Activated T-helper 2 cell treated with anti-CD3 and anti-CD28 coated beads, Interferon-gamma antibody, Interleukin-2, Interleukin-4, amounts not matched to agents 10 μg/mL and 5 μg/mL and 100 μg/mL, durations not matched to agents 14 hours and 24 hours and 36 hours (primary cell): Measurements from ENCODE around the gene SH3RF2. TPM values are rescaled to one million over a fixed set of nuclear protein-coding genes. Genes with fewer than 3 reads are reported as not detected.
"Not testable (repeated sequence)": the region's sequence is repeated elsewhere in the genome, so short reads cannot be mapped to it uniquely, and the experiment has no call there.

Source experiments
- DNase-seq: peaks from one replicate; pipeline ENCODE4 v3.0.0; 2021; ENCODE audit warnings: low spot score
- H3K27ac Mint-ChIP-seq: one replicate; pipeline ENCODE4 v1.8.0; 2021; ENCODE audit warnings: mixed read lengths
- H3K27me3 Mint-ChIP-seq: one replicate; pipeline ENCODE4 v1.8.0; 2021; ENCODE audit warnings: low read depth, mixed read lengths
- H3K36me3 Mint-ChIP-seq: one replicate; pipeline ENCODE4 v1.8.0; 2021; ENCODE audit warnings: low read depth, mixed read lengths
- H3K4me1 Mint-ChIP-seq: one replicate; pipeline ENCODE4 v1.8.0; 2021; ENCODE audit warnings: low read depth, mixed read lengths
- H3K4me3 Mint-ChIP-seq: one replicate; pipeline ENCODE4 v1.8.0; 2021; ENCODE audit warnings: low read depth, mild to moderate bottlenecking, moderate library complexity, mixed read lengths
- H3K9me3 Mint-ChIP-seq: one replicate; pipeline ENCODE4 v1.8.0; 2021; ENCODE audit warnings: mixed read lengths
- intact Hi-C: fragments of 100-400 bp; cut with micrococcal nuclease; formaldehyde crosslinking; loops from one replicate; pipeline ENCODE4 v1.15.1; 2023
- total RNA-seq: library from RNA; stranded (reverse); gene quantifications from 2 replicates; pipeline ENCODE4 v1.2.3, GENCODE V29; 2022

Gene SH3RF2
- total RNA-seq = 0.21 and 0.57 TPM in 2 replicates

- Mint-ChIP-seq H3K36me3 (no peaks in the 10 kb centered on the region), H3K27ac (peak within 1 kb of the TSS; percentile 83), H3K27me3 (peaks cover 26% of the 10 kb centered on the region), H3K4me1 (peaks cover 56% of the 10 kb centered on the region), H3K4me3 (peak within 1 kb of the TSS; percentile 80), H3K9me3 (no peaks in the 10 kb centered on the region)
- DNase-seq = peak; percentile 42
- intact Hi-C loops = loop anchor here (1.0 to 5.0 kb wide), 5 partner anchors 10 to 1749 kb away; partner anchors contain the start of gene PRELID2
Observed at GRCh38 chr5:145936401-145937131, at the start of gene SH3RF2. TSS of gene SH3RF2 (plus strand) at chr5:145936578. CDS start at chr5:145937929, 1,351 bp downstream.

GRCh38 chr5:145887217-145887616 is 49.2 kb upstream of the SH3RF2 start:
- Mint-ChIP-seq H3K27me3 (peaks cover 7% of the 10 kb centered on the region), H3K4me1 (no peaks in the 10 kb centered on the region), H3K27ac (no peak overlapping the region), H3K9me3 (peaks cover 5% of the 10 kb centered on the region), H3K36me3 (no peaks in the 10 kb centered on the region), H3K4me3 (no peak overlapping the region)
- intact Hi-C loops = no loop called here
- no peak for DNase-seq

GRCh38 chr5:145887976-145888574 is 48.3 kb upstream of the SH3RF2 start:
- no peaks in the 10 kb centered on the region for H3K36me3 Mint-ChIP-seq
- peaks cover 7% of the 10 kb centered on the region for H3K27me3 Mint-ChIP-seq
- H3K4me1 Mint-ChIP-seq = no peaks in the 10 kb centered on the region
- no peak overlapping the region for H3K4me3 Mint-ChIP-seq
- intact Hi-C loops = no loop called here
- no peak overlapping the region for H3K27ac Mint-ChIP-seq
- DNase-seq = no peak
- H3K9me3 Mint-ChIP-seq = peaks cover 5% of the 10 kb centered on the region

- H3K36me3 Mint-ChIP-seq = no peaks in the 10 kb centered on the region
- H3K9me3 Mint-ChIP-seq = peaks cover 5% of the 10 kb centered on the region
- no peak overlapping the region for H3K27ac Mint-ChIP-seq
- intact Hi-C loops = no loop called here
- H3K4me1 Mint-ChIP-seq = no peaks in the 10 kb centered on the region
- H3K27me3 Mint-ChIP-seq = peaks cover 7% of the 10 kb centered on the region
- no peak overlapping the region for H3K4me3 Mint-ChIP-seq
- no peak for DNase-seq
Observed at GRCh38 chr5:145889611-145890010, 46.8 kb upstream of the SH3RF2 start.

GRCh38 chr5:145891378-145891777 is 45.0 kb upstream of the SH3RF2 start:
- H3K27ac Mint-ChIP-seq, H3K36me3 Mint-ChIP-seq, intact Hi-C loops, H3K4me3 Mint-ChIP-seq, H3K4me1 Mint-ChIP-seq, H3K9me3 Mint-ChIP-seq, DNase-seq, H3K27me3 Mint-ChIP-seq: not testable (repeated sequence)

GRCh38 chr5:145898171-145898570 is 38.2 kb upstream of the SH3RF2 start:
- intact Hi-C loops = no loop called here
- H3K4me1 Mint-ChIP-seq = no peaks in the 10 kb centered on the region

GRCh38 chr5:145902421-145902820 is 34.0 kb upstream of the SH3RF2 start:
- no peak overlapping the region for H3K27ac Mint-ChIP-seq
- DNase-seq = no peak
- no peaks in the 10 kb centered on the region for H3K9me3 Mint-ChIP-seq
- no peaks in the 10 kb centered on the region for H3K4me1 Mint-ChIP-seq
- no peaks in the 10 kb centered on the region for H3K36me3 Mint-ChIP-seq
- H3K27me3 Mint-ChIP-seq = peaks cover 27% of the 10 kb centered on the region
- intact Hi-C loops = no loop called here
- H3K4me3 Mint-ChIP-seq = no peak overlapping the region

More at GRCh38 chr5:145898171-145898570, 38.2 kb upstream of the SH3RF2 start:
- Mint-ChIP-seq H3K4me3 (no peak overlapping the region), H3K36me3 (no peaks in the 10 kb centered on the region), H3K27ac (no peak overlapping the region), H3K27me3 (peaks cover 22% of the 10 kb centered on the region), H3K9me3 (no peaks in the 10 kb centered on the region)
- no peak for DNase-seq

- Mint-ChIP-seq H3K27ac (no peak overlapping the region), H3K4me3 (no peak overlapping the region), H3K27me3 (peaks cover 29% of the 10 kb centered on the region), H3K4me1 (no peaks in the 10 kb centered on the region), H3K36me3 (no peaks in the 10 kb centered on the region), H3K9me3 (no peaks in the 10 kb centered on the region)
- no peak for DNase-seq
- intact Hi-C loops = no loop called here
Observed at GRCh38 chr5:145903113-145903512, 33.3 kb upstream of the SH3RF2 start.

GRCh38 chr5:145903867-145904266 is 32.5 kb upstream of the SH3RF2 start:
- H3K4me1 Mint-ChIP-seq = no peaks in the 10 kb centered on the region
- H3K36me3 Mint-ChIP-seq = no peaks in the 10 kb centered on the region
- H3K27ac Mint-ChIP-seq = no peak overlapping the region
- DNase-seq = no peak
- no peaks in the 10 kb centered on the region for H3K9me3 Mint-ChIP-seq
- H3K27me3 Mint-ChIP-seq = peaks cover 28% of the 10 kb centered on the region
- no peak overlapping the region for H3K4me3 Mint-ChIP-seq
- intact Hi-C loops = no loop called here

- no peak overlapping the region for H3K4me3 Mint-ChIP-seq
- H3K9me3 Mint-ChIP-seq = no peaks in the 10 kb centered on the region
- H3K36me3 Mint-ChIP-seq = no peaks in the 10 kb centered on the region
- no peak for DNase-seq
- H3K27ac Mint-ChIP-seq = no peak overlapping the region
- peaks cover 26% of the 10 kb centered on the region for H3K27me3 Mint-ChIP-seq
- intact Hi-C loops = no loop called here
- H3K4me1 Mint-ChIP-seq = no peaks in the 10 kb centered on the region
Observed at GRCh38 chr5:145904743-145905142, 31.6 kb upstream of the SH3RF2 start.

GRCh38 chr5:145906401-145906800 is 30.0 kb upstream of the SH3RF2 start:
- Mint-ChIP-seq H3K36me3 (no peaks in the 10 kb centered on the region), H3K9me3 (no peaks in the 10 kb centered on the region), H3K4me1 (peaks cover 7% of the 10 kb centered on the region), H3K27me3 (peaks cover 21% of the 10 kb centered on the region), H3K27ac (no peak overlapping the region), H3K4me3 (no peak overlapping the region)
- intact Hi-C loops = no loop called here
- DNase-seq = no peak

GRCh38 chr5:145908206-145908960 is 28.0 kb upstream of the SH3RF2 start:
- intact Hi-C loops = no loop called here

GRCh38 chr5:145911164-145911563 is 25.2 kb upstream of the SH3RF2 start:
- H3K9me3 Mint-ChIP-seq = no peaks in the 10 kb centered on the region
- H3K27me3 Mint-ChIP-seq = peaks cover 17% of the 10 kb centered on the region
- H3K4me3 Mint-ChIP-seq = no peak overlapping the region
- no peak for DNase-seq
- H3K4me1 Mint-ChIP-seq = peaks cover 11% of the 10 kb centered on the region
- intact Hi-C loops = no loop called here
- H3K27ac Mint-ChIP-seq = no peak overlapping the region
- H3K36me3 Mint-ChIP-seq = no peaks in the 10 kb centered on the region

More at GRCh38 chr5:145908206-145908960, 28.0 kb upstream of the SH3RF2 start:
- no peak overlapping the region for H3K4me3 Mint-ChIP-seq
- H3K9me3 Mint-ChIP-seq = no peaks in the 10 kb centered on the region
- no peak for DNase-seq
- H3K27me3 Mint-ChIP-seq = peaks cover 17% of the 10 kb centered on the region
- H3K36me3 Mint-ChIP-seq = no peaks in the 10 kb centered on the region
- H3K27ac Mint-ChIP-seq = no peak overlapping the region
- peaks cover 7% of the 10 kb centered on the region for H3K4me1 Mint-ChIP-seq
